Activated CD4-positive, alpha-beta T cell treated with anti-CD3 and anti-CD28 coated beads for 1 hour (primary cell): ENCODE results near the gene ARCN1.

Experiments
- DNase-seq: peaks from one replicate; pipeline ENCODE4 v3.0.0-alpha.2; 2020

The ARCN1 gene

GRCh38 chr11:118572061-118572980 lies at the start of gene ARCN1:
TSS of gene ARCN1 (plus strand) at chr11:118572409. CDS start at chr11:118572548, 139 bp downstream.
- peak; percentile 71 for DNase-seq

- DNase-seq, result no peak
These were observed 49.6 kb upstream of the ARCN1 start for GRCh38 chr11:118522571-118523072.

GRCh38 chr11:118524356-118524755 lies 47.9 kb upstream of the ARCN1 start:
- no peak for DNase-seq

- DNase-seq, result no peak
These were observed 47.3 kb upstream of the ARCN1 start for GRCh38 chr11:118524757-118525470.

GRCh38 chr11:118526688-118527087 lies 45.5 kb upstream of the ARCN1 start:
- DNase-seq, result no peak

GRCh38 chr11:118527109-118527508 lies 45.1 kb upstream of the ARCN1 start, which contains the start of gene TTC36:
TSS of gene TTC36 (plus strand) at chr11:118527474. CDS start at chr11:118527495, 21 bp downstream.
- DNase-seq, result no peak

GRCh38 chr11:118528511-118528910 lies 43.7 kb upstream of the ARCN1 start:
- DNase-seq, result no peak

- no peak for DNase-seq
These were observed 42.5 kb upstream of the ARCN1 start for GRCh38 chr11:118529584-118530175.

- DNase-seq, result no peak
These were observed 42.0 kb upstream of the ARCN1 start for GRCh38 chr11:118530180-118530682.

GRCh38 chr11:118530683-118531596 lies 41.3 kb upstream of the ARCN1 start, which contains the start of gene TMEM25:
TSS of gene TMEM25 (plus strand) at chr11:118531192. CDS start at chr11:118531802, 610 bp downstream.
- peak; percentile 58 for DNase-seq

GRCh38 chr11:118531597-118532084 lies 40.6 kb upstream of the ARCN1 start:
- no peak for DNase-seq

- DNase-seq, result no peak
These were observed 40.1 kb upstream of the ARCN1 start for GRCh38 chr11:118532091-118532490.

GRCh38 chr11:118532852-118533768 lies 39.1 kb upstream of the ARCN1 start:
- no peak for DNase-seq

GRCh38 chr11:118533769-118534729 lies 38.2 kb upstream of the ARCN1 start:
- DNase-seq, result no peak

- DNase-seq, result no peak
These were observed 36.9 kb upstream of the ARCN1 start for GRCh38 chr11:118535261-118535660.

GRCh38 chr11:118536726-118537125 lies 35.5 kb upstream of the ARCN1 start:
- no peak for DNase-seq

- DNase-seq, result no peak
These were observed 34.7 kb upstream of the ARCN1 start for GRCh38 chr11:118537409-118537980.

- DNase-seq, result no peak
These were observed 28.1 kb upstream of the ARCN1 start for GRCh38 chr11:118544010-118544646.
